HEK293 (cell line): Measurements from ENCODE around the gene GDPD3.

Experiments used
- MZF1 ChIP-seq: fragments of 450-650 bp; formaldehyde crosslinking; IDR thresholded peaks from 2 replicates; pipeline ENCODE4 v1.5.1; 2017; ENCODE audit warnings: missing biosample characterization, missing genetic modification characterization, borderline replicate concordance
- SALL2 ChIP-seq: fragments of 450-650 bp; formaldehyde crosslinking; IDR thresholded peaks from 2 replicates; pipeline ENCODE4 v1.5.0; 2017; ENCODE audit warnings: missing biosample characterization, mild to moderate bottlenecking, missing genetic modification characterization, borderline replicate concordance
- YY1 ChIP-seq: fragments of 450-650 bp; formaldehyde crosslinking; IDR thresholded peaks from 2 replicates; pipeline ENCODE4 v1.5.1; 2018; ENCODE audit warnings: missing biosample characterization, missing genetic modification characterization
- ZNF10 ChIP-seq: fragments of 450-650 bp; formaldehyde crosslinking; IDR thresholded peaks from 2 replicates; pipeline ENCODE4 v1.5.1; 2017; ENCODE audit warnings: missing biosample characterization, missing genetic modification characterization
- ZNF571 ChIP-seq: fragments of 450-650 bp; formaldehyde crosslinking; IDR thresholded peaks from 2 replicates; pipeline ENCODE4 v1.5.0; 2017; ENCODE audit warnings: missing biosample characterization, missing genetic modification characterization
- TF ChIP-seq, protein P1 (sequence below): IDR thresholded peaks from 2 replicates; pipeline ENCODE4 v1.6.1; 2011; ENCODE audit warnings: mild to moderate bottlenecking, low read depth, low read length, borderline replicate concordance
- TF ChIP-seq, protein P2 (sequence below): fragments of 450-650 bp; formaldehyde crosslinking; IDR thresholded peaks from 2 replicates; pipeline ENCODE4 v1.5.1; 2016; ENCODE audit warnings: missing biosample characterization, missing genetic modification characterization
- TF ChIP-seq, protein P3 (sequence below): fragments of 450-650 bp; formaldehyde crosslinking; IDR thresholded peaks from 2 replicates; pipeline ENCODE4 v1.5.1; 2016; ENCODE audit warnings: missing biosample characterization, missing genetic modification characterization
- TF ChIP-seq, protein P4 (sequence below): fragments of 450-650 bp; formaldehyde crosslinking; IDR thresholded peaks from 2 replicates; pipeline ENCODE4 v1.5.1; 2016; ENCODE audit warnings: missing biosample characterization, missing genetic modification characterization

DNA sequence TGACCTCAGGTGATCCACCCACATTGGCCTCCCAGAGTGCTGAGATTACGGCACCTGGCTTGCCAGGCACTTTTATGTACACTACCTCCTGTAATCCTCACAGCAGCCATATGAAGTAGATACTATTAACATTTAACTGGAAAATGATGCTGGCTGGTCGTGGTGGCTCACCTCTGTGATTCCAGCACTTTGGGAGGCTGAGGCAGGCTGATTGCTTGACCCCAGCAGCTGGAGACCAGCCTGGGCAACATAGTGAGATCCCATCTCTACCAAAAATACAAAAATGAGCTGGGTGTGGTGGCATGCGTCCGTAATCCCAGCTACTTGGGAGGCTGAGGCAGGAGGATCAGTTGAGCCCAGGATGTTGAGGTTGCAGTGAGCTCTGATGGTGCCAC, 11.6 kb upstream of the GDPD3 start:
- no peak for TF ChIP-seq ZNF10 (tag by site-specific recombination)
- no peak for TF ChIP-seq MZF1 (tag by site-specific recombination)
- TF ChIP-seq, protein P1, sequence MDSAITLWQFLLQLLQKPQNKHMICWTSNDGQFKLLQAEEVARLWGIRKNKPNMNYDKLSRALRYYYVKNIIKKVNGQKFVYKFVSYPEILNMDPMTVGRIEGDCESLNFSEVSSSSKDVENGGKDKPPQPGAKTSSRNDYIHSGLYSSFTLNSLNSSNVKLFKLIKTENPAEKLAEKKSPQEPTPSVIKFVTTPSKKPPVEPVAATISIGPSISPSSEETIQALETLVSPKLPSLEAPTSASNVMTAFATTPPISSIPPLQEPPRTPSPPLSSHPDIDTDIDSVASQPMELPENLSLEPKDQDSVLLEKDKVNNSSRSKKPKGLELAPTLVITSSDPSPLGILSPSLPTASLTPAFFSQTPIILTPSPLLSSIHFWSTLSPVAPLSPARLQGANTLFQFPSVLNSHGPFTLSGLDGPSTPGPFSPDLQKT: no peak
- TF ChIP-seq, protein P2, sequence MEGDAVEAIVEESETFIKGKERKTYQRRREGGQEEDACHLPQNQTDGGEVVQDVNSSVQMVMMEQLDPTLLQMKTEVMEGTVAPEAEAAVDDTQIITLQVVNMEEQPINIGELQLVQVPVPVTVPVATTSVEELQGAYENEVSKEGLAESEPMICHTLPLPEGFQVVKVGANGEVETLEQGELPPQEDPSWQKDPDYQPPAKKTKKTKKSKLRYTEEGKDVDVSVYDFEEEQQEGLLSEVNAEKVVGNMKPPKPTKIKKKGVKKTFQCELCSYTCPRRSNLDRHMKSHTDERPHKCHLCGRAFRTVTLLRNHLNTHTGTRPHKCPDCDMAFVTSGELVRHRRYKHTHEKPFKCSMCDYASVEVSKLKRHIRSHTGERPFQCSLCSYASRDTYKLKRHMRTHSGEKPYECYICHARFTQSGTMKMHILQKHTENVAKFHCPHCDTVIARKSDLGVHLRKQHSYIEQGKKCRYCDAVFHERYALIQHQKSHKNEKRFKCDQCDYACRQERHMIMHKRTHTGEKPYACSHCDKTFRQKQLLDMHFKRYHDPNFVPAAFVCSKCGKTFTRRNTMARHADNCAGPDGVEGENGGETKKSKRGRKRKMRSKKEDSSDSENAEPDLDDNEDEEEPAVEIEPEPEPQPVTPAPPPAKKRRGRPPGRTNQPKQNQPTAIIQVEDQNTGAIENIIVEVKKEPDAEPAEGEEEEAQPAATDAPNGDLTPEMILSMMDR (tag by site-specific recombination): no peak
- TF ChIP-seq, protein P3, sequence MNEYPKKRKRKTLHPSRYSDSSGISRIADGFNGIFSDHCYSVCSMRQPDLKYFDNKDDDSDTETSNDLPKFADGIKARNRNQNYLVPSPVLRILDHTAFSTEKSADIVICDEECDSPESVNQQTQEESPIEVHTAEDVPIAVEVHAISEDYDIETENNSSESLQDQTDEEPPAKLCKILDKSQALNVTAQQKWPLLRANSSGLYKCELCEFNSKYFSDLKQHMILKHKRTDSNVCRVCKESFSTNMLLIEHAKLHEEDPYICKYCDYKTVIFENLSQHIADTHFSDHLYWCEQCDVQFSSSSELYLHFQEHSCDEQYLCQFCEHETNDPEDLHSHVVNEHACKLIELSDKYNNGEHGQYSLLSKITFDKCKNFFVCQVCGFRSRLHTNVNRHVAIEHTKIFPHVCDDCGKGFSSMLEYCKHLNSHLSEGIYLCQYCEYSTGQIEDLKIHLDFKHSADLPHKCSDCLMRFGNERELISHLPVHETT (tag by site-specific recombination): no peak
- TF ChIP-seq, protein P4, sequence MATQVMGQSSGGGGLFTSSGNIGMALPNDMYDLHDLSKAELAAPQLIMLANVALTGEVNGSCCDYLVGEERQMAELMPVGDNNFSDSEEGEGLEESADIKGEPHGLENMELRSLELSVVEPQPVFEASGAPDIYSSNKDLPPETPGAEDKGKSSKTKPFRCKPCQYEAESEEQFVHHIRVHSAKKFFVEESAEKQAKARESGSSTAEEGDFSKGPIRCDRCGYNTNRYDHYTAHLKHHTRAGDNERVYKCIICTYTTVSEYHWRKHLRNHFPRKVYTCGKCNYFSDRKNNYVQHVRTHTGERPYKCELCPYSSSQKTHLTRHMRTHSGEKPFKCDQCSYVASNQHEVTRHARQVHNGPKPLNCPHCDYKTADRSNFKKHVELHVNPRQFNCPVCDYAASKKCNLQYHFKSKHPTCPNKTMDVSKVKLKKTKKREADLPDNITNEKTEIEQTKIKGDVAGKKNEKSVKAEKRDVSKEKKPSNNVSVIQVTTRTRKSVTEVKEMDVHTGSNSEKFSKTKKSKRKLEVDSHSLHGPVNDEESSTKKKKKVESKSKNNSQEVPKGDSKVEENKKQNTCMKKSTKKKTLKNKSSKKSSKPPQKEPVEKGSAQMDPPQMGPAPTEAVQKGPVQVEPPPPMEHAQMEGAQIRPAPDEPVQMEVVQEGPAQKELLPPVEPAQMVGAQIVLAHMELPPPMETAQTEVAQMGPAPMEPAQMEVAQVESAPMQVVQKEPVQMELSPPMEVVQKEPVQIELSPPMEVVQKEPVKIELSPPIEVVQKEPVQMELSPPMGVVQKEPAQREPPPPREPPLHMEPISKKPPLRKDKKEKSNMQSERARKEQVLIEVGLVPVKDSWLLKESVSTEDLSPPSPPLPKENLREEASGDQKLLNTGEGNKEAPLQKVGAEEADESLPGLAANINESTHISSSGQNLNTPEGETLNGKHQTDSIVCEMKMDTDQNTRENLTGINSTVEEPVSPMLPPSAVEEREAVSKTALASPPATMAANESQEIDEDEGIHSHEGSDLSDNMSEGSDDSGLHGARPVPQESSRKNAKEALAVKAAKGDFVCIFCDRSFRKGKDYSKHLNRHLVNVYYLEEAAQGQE: no peak
- no peak for TF ChIP-seq YY1 (tag by site-specific recombination)
- no peak for TF ChIP-seq ZNF571
- TF ChIP-seq SALL2: no peak
